ENCODE data around the gene PDZD7. TPM values are rescaled to one million over a fixed set of nuclear protein-coding genes. Genes with fewer than 3 reads are reported as not detected.

Gene PDZD7
- total RNA-seq, 1 experiment from 2014 or later: 6.1 TPM

DNA sequence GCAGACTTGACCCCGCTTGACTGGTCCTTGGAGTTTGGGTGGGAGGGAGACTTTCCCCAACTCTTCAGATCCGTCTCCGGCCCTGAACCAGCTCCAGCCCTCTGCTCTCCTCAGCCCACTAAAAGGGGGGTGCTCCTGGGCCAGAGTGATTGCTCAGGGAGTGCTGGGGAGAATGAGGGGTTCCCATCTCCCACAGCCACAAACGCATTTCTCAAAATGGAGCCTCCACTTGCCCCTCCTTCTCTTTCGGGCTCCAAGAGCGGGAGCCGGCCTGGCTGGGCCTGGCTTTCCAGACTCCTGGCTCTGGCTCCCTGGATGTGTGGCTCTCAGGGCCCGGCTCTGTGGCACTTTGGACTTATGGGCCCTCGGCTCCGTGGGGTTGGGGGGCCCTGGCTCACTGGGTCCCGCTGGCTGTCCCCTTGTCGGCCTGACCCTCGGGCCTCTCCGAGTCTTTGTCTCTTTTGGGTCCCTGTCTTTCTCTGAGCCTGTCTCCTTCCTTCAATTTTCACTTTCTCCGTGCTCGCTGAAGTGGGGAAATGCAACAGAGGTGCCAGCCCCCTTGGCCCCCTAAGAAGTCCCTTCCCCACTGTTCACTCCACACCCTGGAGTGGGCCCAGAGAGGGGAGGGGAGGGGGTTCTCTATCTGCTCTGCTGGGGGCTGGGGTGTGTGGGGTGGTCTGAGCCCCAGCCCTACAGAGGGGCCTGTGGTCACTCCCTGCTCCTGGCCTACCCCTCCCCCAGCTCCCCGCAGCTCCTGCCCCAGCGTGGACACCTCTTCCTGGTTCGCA, 30.6 kb downstream of the PDZD7 start:
- H3K4me2 ChIP-seq (ENCODE audit: low read length): peak overlapping the region; percentile 96
- TF ChIP-seq YY1 (IDR thresholded peaks at IDR 0.05; ENCODE audit: extremely low read depth, insufficient replicate concordance, low read depth, low read length) (peak; percentile 5), EGR1 (IDR thresholded peaks at IDR 0.05; ENCODE audit: low read depth) (no peak), ELF1 (IDR thresholded peaks at IDR 0.05; ENCODE audit: borderline replicate concordance, low read depth) (no peak), ZFX (IDR thresholded peaks at IDR 0.05) (no peak), POLR2A (IDR thresholded peaks at IDR 0.05; ENCODE audit: borderline replicate concordance, extremely low read depth, insufficient read depth, insufficient read length) (peak; percentile 22), POLR2AphosphoS5 (IDR thresholded peaks at IDR 0.05; ENCODE audit: low read depth, low read length) (peak; percentile 16; the same call in 1 of the 2 replicates), SIN3A (IDR thresholded peaks at IDR 0.05; ENCODE audit: low read depth) (no peak), TCF7L2 (IDR thresholded peaks at IDR 0.05; ENCODE audit: borderline replicate concordance, extremely low read depth, insufficient read depth, insufficient read length) (no peak), RAD21 (IDR thresholded peaks at IDR 0.05; ENCODE audit: low read depth) (no peak), FOSL1 (IDR thresholded peaks at IDR 0.05; ENCODE audit: low read depth) (no peak)
- TF ChIP-seq, protein P1, sequence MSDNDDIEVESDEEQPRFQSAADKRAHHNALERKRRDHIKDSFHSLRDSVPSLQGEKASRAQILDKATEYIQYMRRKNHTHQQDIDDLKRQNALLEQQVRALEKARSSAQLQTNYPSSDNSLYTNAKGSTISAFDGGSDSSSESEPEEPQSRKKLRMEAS (IDR thresholded peaks at IDR 0.05): no peak
- TF ChIP-seq, protein P2, sequence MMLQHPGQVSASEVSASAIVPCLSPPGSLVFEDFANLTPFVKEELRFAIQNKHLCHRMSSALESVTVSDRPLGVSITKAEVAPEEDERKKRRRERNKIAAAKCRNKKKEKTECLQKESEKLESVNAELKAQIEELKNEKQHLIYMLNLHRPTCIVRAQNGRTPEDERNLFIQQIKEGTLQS (IDR thresholded peaks at IDR 0.05): no peak
- TF ChIP-seq, protein P3, sequence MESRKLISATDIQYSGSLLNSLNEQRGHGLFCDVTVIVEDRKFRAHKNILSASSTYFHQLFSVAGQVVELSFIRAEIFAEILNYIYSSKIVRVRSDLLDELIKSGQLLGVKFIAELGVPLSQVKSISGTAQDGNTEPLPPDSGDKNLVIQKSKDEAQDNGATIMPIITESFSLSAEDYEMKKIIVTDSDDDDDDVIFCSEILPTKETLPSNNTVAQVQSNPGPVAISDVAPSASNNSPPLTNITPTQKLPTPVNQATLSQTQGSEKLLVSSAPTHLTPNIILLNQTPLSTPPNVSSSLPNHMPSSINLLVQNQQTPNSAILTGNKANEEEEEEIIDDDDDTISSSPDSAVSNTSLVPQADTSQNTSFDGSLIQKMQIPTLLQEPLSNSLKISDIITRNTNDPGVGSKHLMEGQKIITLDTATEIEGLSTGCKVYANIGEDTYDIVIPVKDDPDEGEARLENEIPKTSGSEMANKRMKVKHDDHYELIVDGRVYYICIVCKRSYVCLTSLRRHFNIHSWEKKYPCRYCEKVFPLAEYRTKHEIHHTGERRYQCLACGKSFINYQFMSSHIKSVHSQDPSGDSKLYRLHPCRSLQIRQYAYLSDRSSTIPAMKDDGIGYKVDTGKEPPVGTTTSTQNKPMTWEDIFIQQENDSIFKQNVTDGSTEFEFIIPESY (IDR thresholded peaks at IDR 0.05; ENCODE audit: extremely low read depth, insufficient replicate concordance, low read length): no peak
- intact Hi-C loops (cut with micrococcal nuclease): no loop called here
- no peaks in the 10 kb centered on the region for H4K20me1 ChIP-seq (ENCODE audit: insufficient read depth)
- ChIA-PET POLR2A (no interaction called here), CTCF (interaction anchor here (0.9 to 8.3 kb wide), 5 partner anchors 9 to 55 kb away, joined by 3 to 118 read pairs (median 23); no protein-coding TSS in a partner anchor), RAD21 (ENCODE audit: low non-redundant PET in 1 of 2, low total read pairs in 2 of 2, uncharacterized antibody in 2 of 2, unreplicated experiment in 2 of 2) (interaction anchor here in 1 of 2 experiments (0.9 kb wide), 1 partner anchor 14 kb away, joined by 5 read pairs; no protein-coding TSS in a partner anchor)
- ATAC-seq (no peak), DNase-seq (ENCODE audit: low read depth, low spot score) (no peak)
- H3K9me2 ChIP-seq (ENCODE audit: insufficient read depth): no peaks in the 10 kb centered on the region
- peaks cover 4 to 7% of the 10 kb centered on the region in 2 experiments; a peak in 2 of 4 replicates for H3K36me3 ChIP-seq (ENCODE audit: control insufficient read depth in 1 of 2, insufficient read depth in 2 of 2, low read length in 2 of 2)
- H3K9ac ChIP-seq (ENCODE audit: low read length): peak overlapping the region; percentile 94
- BruUV-seq (replicated peaks): TSS peak; percentile 30
- H2AFZ ChIP-seq (ENCODE audit: low read depth, low read length, poor library complexity, severe bottlenecking): no peak overlapping the region
- H3K4me1 ChIP-seq (ENCODE audit: control insufficient read depth in 1 of 2, insufficient read depth in 2 of 2, low read length in 2 of 2): peaks cover 21 to 47% of the 10 kb centered on the region in 2 experiments
- H3K4me3 ChIP-seq (replicated peaks in 1 of 2; ENCODE audit: low read depth in 1 of 2, low read length in 2 of 2): peak overlapping the region; percentile 88 to 92
- peaks cover 48% of the 10 kb centered on the region for H3K79me2 ChIP-seq (ENCODE audit: insufficient read depth, low read length)
- no peaks in the 10 kb centered on the region for H3K27me3 ChIP-seq (ENCODE audit: insufficient read depth, low read length)
- H3K9me3 ChIP-seq (ENCODE audit: control insufficient read depth in 1 of 2, insufficient read depth in 1 of 2, low read depth in 1 of 2, low read length in 2 of 2): no peaks in the 10 kb centered on the region
- H3K27ac ChIP-seq (ENCODE audit: low read depth, low read length): peak overlapping the region; percentile 87
